ENCODE results near the gene CPNE6. TPM values are rescaled to one million over a fixed set of nuclear protein-coding genes. Genes with fewer than 3 reads are reported as not detected.

CPNE6 gene
- total RNA-seq, 8 experiments from 2014 or later, result 0.54 to 3.3 (median 1.2) TPM

DNA sequence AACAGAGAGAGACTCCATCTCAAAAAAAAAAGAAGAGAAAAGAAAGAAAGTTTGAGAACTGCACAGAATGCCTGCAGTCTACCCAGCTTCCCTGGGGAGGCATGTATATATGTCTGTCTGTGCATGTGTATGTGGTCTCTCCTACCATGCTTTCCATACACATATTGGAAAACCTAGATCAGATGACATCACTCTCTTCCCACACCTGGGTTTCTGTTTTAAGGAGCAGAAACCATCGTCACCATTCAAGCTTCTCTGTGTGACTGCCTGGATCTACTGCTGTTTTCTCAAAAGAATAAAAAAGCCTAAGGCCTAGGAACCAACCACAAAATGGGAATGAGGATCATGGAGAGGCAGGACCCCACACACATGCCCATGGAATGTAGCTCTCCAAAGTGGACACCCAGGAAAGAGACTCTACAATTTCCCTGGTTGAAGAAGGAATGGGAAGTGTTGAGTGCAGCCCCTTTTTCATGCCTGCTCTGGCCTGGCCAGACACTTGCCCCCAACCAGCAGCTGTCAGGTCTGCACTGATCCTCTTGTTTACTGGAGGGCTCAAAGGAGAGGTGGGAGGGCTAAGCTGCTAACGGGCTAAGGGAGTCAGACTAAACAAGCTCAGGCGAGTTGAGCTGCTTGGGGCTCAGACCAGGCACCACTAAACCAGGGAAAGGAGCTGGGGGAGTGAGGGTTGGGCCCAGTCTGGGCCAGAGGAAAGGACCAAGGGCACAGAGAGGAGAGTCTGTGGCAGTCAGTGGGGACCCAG lies 15.0 kb downstream of the CPNE6 start:
- no peak overlapping the region for H3K4me3 ChIP-seq
- in situ Hi-C loops (cut with MboI; ENCODE audit: low pct_unique_long_range_greater_than_20kb in 2 of 9, low sequenced_read_pairs in 9 of 9, unreplicated experiment in 9 of 9), result no loop called here
- H3K4me1 ChIP-seq (replicated peaks in 1 of 2), result peaks cover 10 to 18% of the 10 kb centered on the region in 2 donors
- no peak for ATAC-seq (replicated peaks in 6 of 8)
- 60 to 89% (median 71%) methylated on average over 1 to 3 of the region's 3 CpGs; no CpG with 5 or more reads in 4 of the 10 experiments for WGBS, 10 experiments
- no peak overlapping the region for H3K27ac ChIP-seq

- ATAC-seq (replicated peaks in 6 of 8), result no peak
- no peak overlapping the region for H3K4me3 ChIP-seq
- in situ Hi-C loops (cut with MboI; ENCODE audit: low pct_unique_long_range_greater_than_20kb in 2 of 9, low sequenced_read_pairs in 9 of 9, unreplicated experiment in 9 of 9), result no loop called here
- H3K27ac ChIP-seq, result no peak overlapping the region
- WGBS, 10 experiments, result 33 to 100% (median 80%) methylated on average over 1 of the region's 1 CpG; no CpG with 5 or more reads in 3 of the 10 experiments
- H3K4me1 ChIP-seq (replicated peaks in 1 of 2), result peaks cover 3 to 11% of the 10 kb centered on the region in 2 donors
Observed at GRCh38 chr14:24087004-24087403, 15.6 kb downstream of the CPNE6 start.

DNA sequence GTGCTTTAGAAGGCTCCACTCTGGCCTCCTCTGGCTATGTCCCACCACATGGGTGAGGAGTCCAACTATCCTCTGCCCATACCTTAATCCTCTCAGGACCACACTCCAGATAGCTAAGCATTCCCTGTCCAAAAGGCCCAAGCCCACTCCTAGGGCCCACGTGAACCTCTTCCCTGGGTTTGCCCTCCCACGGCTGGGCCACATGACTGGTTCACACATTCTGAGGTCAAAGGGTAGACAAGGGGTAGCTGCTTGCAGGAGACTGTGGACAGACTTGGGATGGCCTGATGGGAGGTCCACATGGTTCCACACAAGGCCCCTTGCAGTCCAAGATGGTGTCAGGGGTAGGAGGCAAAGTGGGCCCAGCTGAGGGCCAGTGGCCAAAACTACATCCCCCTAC lies 16.7 kb downstream of the CPNE6 start:
- in situ Hi-C loops (cut with MboI; ENCODE audit: low pct_unique_long_range_greater_than_20kb in 2 of 9, low sequenced_read_pairs in 9 of 9, unreplicated experiment in 9 of 9), result no loop called here
- peaks cover 3 to 6% of the 10 kb centered on the region in 2 donors for H3K4me1 ChIP-seq (replicated peaks in 1 of 2)
- H3K27ac ChIP-seq, result no peak overlapping the region
- H3K4me3 ChIP-seq, result no peak overlapping the region
- WGBS, 10 experiments, result 60 to 100% (median 77%) methylated on average over 1 to 2 of the region's 2 CpGs; no CpG with 5 or more reads in 5 of the 10 experiments
- no peak for ATAC-seq (replicated peaks in 6 of 8)

GRCh38 chr14:24089890-24090289 lies 18.5 kb downstream of the CPNE6 start:
- peaks cover 8 to 13% of the 10 kb centered on the region in 2 donors for H3K4me1 ChIP-seq (replicated peaks in 1 of 2)
- WGBS, 10 experiments, result 74 to 100% (median 86%) methylated on average over 1 to 3 of the region's 6 CpGs; no CpG with 5 or more reads in 2 of the 10 experiments
- no peak for ATAC-seq (replicated peaks in 6 of 8)
- in situ Hi-C loops (cut with MboI; ENCODE audit: low pct_unique_long_range_greater_than_20kb in 2 of 9, low sequenced_read_pairs in 9 of 9, unreplicated experiment in 9 of 9), result no loop called here
- no peak overlapping the region for H3K27ac ChIP-seq
- no peak overlapping the region for H3K4me3 ChIP-seq

DNA sequence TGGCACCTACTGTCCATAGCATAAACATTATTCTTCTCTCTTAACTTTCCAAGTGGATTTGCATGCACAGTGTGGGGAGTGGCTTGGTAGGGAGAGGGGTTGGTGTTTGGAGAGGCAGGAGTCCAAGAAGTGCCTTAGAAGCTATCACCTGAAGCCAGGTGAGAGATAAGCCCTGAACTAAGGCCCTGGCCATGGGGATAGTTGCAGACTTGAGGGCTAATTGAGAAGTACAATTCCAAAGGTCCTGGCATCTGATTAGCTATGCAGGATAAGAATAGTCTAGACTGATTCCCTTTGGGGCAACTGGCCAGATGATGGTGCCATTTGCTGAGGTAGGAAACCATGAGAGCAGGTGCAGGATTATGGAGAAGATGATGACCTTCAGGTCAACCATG lies 20.7 kb downstream of the CPNE6 start:
- no peak overlapping the region for H3K4me3 ChIP-seq
- H3K27ac ChIP-seq, result no peak overlapping the region
- H3K4me1 ChIP-seq (replicated peaks in 1 of 2), result peaks cover 19 to 24% of the 10 kb centered on the region in 2 donors
- ATAC-seq (replicated peaks in 6 of 8), result peak in 3 of 8 experiments; percentile 9 to 34 (median 14)
- in situ Hi-C loops (cut with MboI; ENCODE audit: low pct_unique_long_range_greater_than_20kb in 2 of 9, low sequenced_read_pairs in 9 of 9, unreplicated experiment in 9 of 9), result no loop called here

DNA sequence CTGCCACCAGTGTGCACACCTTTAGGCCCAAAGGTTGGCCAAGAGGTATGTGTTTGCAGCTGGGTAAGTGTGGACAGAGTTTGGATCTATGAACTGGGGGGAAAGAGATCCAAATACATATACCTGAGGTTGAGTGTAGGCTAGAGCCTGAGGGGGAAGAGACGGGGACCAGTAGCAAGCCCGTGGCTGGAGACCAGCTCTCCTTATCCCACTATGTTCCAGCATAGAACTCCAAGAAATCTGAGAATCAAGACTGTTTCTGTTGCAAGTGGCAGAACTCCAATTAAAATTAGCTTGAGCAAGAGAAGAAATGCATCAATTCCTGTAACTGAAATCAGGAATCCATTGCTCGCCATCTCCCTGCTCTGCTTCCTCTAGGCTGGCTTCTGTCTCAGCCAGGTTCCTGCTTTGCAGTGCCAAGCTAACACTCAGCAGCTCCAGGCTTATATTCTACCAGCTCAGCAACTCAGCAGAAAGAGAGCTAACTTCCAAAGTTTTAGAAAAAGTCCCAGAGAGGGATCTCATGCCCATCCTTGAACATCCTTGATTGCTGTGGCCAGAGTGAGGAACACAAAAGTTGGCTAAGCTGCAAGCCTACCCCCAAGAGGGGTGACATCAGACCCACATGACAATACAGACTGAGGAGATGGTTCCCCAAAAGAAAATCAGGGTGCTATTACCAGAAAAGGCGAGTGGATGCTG lies 21.3 kb downstream of the CPNE6 start:
- WGBS, 10 experiments, result 80 to 100% (median 89%) methylated on average over 1 to 4 of the region's 4 CpGs; no CpG with 5 or more reads in 1 of the 10 experiments
- peaks cover 19 to 24% of the 10 kb centered on the region in 2 donors for H3K4me1 ChIP-seq (replicated peaks in 1 of 2)
- no peak overlapping the region for H3K27ac ChIP-seq
- H3K4me3 ChIP-seq, result no peak overlapping the region
- in situ Hi-C loops (cut with MboI; ENCODE audit: low pct_unique_long_range_greater_than_20kb in 2 of 9, low sequenced_read_pairs in 9 of 9, unreplicated experiment in 9 of 9), result no loop called here
- ATAC-seq (replicated peaks in 6 of 8), result no peak

- Histone ChIP-seq H3K4me1 (replicated peaks in 1 of 2) (peaks cover 19 to 24% of the 10 kb centered on the region in 2 donors), H3K4me3 (peak overlapping the region; percentile 47 to 88 (median 66)), H3K27ac (peak overlapping the region; percentile 90 to 94)
- ATAC-seq (replicated peaks in 6 of 8), result no peak
- in situ Hi-C loops (cut with MboI; ENCODE audit: low pct_unique_long_range_greater_than_20kb in 2 of 9, low sequenced_read_pairs in 9 of 9, unreplicated experiment in 9 of 9), result no loop called here
- 77 to 100% (median 92%) methylated on average over 3 to 13 of the region's 19 CpGs; no CpG with 5 or more reads in 2 of the 10 experiments for WGBS, 10 experiments
Observed at GRCh38 chr14:24093207-24093900, 22.0 kb downstream of the CPNE6 start.

- Histone ChIP-seq H3K27ac (peak within 1 kb of the TSS; percentile 90 to 94), H3K4me1 (replicated peaks in 1 of 2) (peaks cover 19 to 24% of the 10 kb centered on the region in 2 donors), H3K4me3 (peak within 1 kb of the TSS; percentile 47 to 88 (median 66))
- in situ Hi-C loops (cut with MboI; ENCODE audit: low pct_unique_long_range_greater_than_20kb in 2 of 9, low sequenced_read_pairs in 9 of 9, unreplicated experiment in 9 of 9), result no loop called here
- peak; percentile 53 to 93 (median 86) for ATAC-seq (replicated peaks in 6 of 8)
- 1 to 20% methylated on average over 1 to 17 of the region's 68 CpGs; no CpG with 5 or more reads in 8 of the 10 experiments for WGBS, 10 experiments
Observed at GRCh38 chr14:24093901-24094840, 22.8 kb downstream of the CPNE6 start, which contains the start of gene PCK2. Gene PCK2 (plus strand): TSS chr14:24094311. CDS start chr14:24094406, 95 bp downstream.

- peak in 2 of 8 experiments; percentile 0 for ATAC-seq (replicated peaks in 6 of 8)
- in situ Hi-C loops (cut with MboI; ENCODE audit: low pct_unique_long_range_greater_than_20kb in 2 of 9, low sequenced_read_pairs in 9 of 9, unreplicated experiment in 9 of 9), result no loop called here
- 0 to 12% (median 0%) methylated on average over 1 to 8 of the region's 14 CpGs; no CpG with 5 or more reads in 5 of the 10 experiments for WGBS, 10 experiments
- H3K4me3 ChIP-seq, result peak overlapping the region; percentile 47 to 88 (median 66)
- peak overlapping the region; percentile 90 to 94 for H3K27ac ChIP-seq
- H3K4me1 ChIP-seq (replicated peaks in 1 of 2), result peaks cover 19 to 24% of the 10 kb centered on the region in 2 donors
Observed at GRCh38 chr14:24094841-24095270, 23.5 kb downstream of the CPNE6 start.

DNA sequence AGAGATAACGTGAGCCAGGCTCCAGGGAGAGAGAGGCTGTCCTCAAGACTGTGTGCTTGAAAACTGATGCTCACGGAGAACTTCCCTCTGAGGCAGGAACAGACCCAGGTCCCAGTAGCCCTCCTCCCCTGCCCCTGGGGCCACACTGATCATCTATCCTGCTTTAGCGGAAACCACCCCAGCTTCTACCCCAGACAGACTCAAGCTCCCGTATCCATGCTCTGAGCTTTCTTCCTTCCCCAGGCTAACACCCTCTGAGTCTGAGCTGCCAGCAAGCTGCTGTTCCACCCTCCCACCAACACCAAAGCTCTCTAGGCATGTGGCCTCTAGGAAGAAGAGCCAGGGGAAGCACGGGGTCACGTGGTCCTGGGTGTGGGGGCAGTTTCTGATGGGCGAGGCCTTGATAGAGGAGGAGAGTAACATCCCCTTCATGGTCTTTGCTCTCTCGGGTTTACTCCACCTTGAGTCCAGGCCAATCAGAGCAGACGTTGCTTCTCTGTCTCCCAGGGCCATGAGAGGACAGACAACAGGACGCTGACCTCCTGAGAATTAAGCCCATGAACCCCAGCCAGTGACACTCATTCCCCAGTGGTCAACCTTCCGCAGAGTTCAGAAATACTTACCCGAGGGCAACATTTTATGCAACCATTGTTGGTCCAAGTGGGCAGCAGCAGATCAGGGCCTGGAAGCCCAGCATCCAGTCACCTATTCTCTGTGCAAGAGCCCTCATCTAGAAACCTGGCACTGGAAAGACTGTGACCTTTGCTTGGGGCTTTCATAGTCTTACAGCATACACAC lies 24.1 kb downstream of the CPNE6 start:
- 0 to 60% (median 44%) methylated on average over 1 to 6 of the region's 12 CpGs; no CpG with 5 or more reads in 3 of the 10 experiments for WGBS, 10 experiments
- Histone ChIP-seq H3K4me3 (peak overlapping the region; percentile 47 to 88 (median 66)), H3K4me1 (replicated peaks in 1 of 2) (peaks cover 16 to 20% of the 10 kb centered on the region in 2 donors), H3K27ac (peak overlapping the region; percentile 90 to 94)
- peak; percentile 2 to 38 (median 16) for ATAC-seq (replicated peaks in 6 of 8)
- in situ Hi-C loops (cut with MboI; ENCODE audit: low pct_unique_long_range_greater_than_20kb in 2 of 9, low sequenced_read_pairs in 9 of 9, unreplicated experiment in 9 of 9), result no loop called here

DNA sequence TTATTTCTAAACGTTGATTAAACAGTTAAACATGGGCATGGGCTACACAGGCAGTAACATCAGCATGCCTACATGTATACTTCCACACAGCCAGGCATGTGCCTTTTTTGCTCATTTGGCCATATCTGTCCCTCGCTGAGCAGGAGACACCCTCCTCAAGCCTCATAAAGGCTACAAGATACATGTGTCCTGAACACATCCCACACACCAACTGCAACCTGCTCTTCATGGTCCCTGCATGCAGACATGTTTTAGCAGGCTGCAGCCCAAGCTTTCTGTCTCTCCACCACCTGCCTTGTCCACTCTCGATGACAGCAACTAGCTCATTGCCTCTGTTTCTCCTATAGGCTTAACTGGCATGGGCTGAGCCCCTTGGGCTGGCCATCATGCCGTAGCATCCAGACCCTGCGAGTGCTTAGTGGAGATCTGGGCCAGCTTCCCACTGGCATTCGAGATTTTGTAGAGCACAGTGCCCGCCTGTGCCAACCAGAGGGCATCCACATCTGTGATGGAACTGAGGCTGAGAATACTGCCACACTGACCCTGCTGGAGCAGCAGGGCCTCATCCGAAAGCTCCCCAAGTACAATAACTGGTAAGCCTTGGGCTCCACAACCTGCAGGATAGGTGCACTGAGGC lies 25.3 kb downstream of the CPNE6 start:
- WGBS, 10 experiments, result 90 to 100% (median 96%) methylated on average over 1 to 4 of the region's 8 CpGs; no CpG with 5 or more reads in 5 of the 10 experiments
- Histone ChIP-seq H3K27ac (no peak overlapping the region), H3K4me3 (no peak overlapping the region), H3K4me1 (replicated peaks in 1 of 2) (peaks cover 16 to 17% of the 10 kb centered on the region in 2 donors)
- no peak for ATAC-seq (replicated peaks in 6 of 8)
- in situ Hi-C loops (cut with MboI; ENCODE audit: low pct_unique_long_range_greater_than_20kb in 2 of 9, low sequenced_read_pairs in 9 of 9, unreplicated experiment in 9 of 9), result no loop called here

Measured in motor neuron (in vitro differentiated cells).